GM20431 (cell line): Measurements from ENCODE around the gene ELMOD3.

ENCODE experiments used
- in situ Hi-C: fragments of 300-500 bp; cut with MseI, MboI; formaldehyde crosslinking; loops from one replicate; pipeline ENCODE4 v1.15.0; 2020; ENCODE audit warnings: low sequenced_read_pairs; ENCODE audit not compliant: unreplicated experiment

ELMOD3 gene

DNA sequence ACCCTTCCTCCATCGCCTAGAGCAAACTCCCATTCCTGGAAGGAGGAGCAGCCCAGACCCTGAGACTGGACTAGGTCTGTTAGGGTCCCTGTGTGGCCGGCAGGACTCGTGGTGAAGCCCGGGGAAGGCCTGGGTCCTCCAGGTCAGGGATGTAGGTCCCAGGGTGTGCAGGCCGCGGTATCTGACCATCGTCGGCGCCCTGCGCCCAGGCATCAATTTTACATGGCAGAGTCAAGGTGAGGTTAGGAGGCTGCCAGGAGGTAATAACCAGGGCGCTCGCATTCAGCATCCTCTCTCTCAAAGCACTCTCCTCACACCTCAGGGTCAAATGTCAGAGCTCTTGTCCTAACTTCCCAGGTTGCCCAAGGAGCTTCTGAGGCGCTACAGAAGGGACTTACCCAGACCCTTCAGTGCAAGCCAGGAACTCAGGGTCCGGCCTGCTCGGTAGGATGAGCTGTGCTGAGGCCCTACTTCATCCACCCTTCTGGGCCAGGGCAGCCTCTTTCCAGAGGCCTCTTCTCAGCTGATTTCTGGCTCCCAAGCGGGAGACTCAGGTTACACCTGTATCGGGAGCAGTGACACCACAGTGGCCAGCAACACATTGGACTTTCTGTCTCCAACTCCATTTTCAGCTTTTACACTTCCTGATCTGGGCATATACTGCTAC is 64.6 kb downstream of the ELMOD3 start:
- in situ Hi-C loops = no loop called here

DNA sequence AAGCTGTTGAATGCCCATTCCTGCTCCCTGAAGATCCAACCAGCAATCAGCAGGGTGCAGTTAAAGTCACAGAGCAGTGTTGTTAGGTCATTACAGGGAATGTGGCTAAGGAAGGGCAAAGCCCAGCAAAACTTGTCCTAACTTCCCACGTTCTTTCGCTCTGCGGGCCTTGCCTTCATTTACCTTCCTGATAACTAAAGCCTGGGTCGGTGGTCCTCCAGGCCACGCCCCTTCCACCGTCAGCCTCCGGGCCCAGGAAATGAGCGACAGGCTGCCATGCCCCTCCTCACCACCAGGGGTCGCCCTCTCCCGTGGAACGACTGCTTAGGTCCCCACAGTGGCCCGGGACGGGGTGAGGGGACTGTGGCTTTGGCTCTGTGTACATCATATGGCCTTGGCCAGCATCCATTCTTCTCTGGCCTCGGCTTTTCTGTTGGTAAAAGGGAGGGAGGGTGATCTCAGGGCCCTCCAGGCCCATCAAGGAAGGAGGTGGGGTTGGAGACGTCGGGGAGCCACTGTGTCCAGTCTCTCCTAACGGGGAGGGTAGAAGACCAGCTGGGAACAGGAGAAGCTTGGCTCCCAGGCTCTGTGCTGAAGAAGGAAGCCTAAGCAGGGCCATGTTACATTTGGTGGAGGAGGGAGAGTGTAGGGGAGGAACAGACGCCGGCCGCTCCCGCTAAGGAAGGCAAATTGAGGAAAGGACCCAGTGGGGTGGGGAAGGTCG is 66.1 kb downstream of the ELMOD3 start:
- in situ Hi-C loops = loop anchor here (10.0 kb wide), 1 partner anchor 134 kb away; no protein-coding TSS in a partner anchor

DNA sequence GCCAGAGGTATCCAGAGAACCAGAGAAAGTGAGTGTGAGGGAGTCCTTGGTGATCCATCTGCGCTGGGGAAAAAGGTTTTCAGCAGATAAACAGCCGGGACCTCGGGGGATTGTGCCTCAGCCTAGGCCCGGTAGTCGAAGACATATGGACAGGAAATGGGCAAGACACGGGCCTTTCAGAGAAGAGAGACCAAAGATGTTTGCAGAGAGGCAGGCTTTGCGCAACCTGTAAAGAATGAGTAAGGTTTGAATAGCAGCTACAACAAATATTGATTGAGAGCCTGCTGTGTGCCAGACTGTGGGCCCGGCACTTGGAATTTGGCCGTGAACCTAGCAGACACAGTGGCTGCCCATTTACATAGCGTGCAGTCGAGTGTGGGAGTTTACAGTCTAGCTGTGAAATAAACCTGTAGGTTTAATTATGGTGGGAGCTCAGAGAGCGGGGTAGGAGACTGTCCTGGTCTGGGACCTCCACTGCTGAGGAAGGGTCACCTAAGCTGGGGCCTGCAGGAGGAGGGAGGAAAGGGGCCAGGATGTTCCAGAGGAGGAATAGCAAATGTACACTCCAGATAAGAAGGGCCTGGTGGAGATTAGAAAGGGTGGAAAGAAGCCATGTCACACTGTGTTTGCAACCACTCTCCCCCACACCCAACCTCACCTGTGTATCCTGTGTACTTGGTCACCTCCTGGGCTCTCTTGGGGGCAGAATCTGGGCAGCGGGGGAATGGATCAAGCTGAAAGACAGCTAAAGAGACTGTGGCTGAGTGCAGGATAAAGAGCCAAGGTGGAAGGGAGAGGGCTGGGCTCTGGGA is 66.9 kb downstream of the ELMOD3 start:
- in situ Hi-C loops = loop anchor here (10.0 kb wide), 1 partner anchor 133 kb away; no protein-coding TSS in a partner anchor

DNA sequence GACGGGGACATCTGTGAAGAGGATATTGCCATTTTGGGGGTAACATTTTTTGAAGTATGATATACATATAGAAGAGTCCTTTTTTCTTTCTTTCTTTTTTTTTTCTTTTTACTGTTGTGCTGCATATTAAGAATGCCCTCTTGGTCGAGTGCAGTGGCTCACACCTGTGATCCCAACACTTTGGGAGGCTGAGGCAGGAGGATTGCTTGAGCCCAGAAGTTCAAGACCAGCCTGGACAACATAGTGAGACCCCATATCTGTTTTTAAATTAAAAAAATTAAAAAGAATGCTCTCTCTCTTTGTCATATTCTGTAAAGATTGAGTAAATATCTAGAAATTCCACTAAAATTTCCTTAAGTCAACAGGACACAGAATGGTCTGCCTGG is 67.5 kb downstream of the ELMOD3 start:
- in situ Hi-C loops = loop anchor here (10.0 kb wide), 1 partner anchor 133 kb away; no protein-coding TSS in a partner anchor

DNA sequence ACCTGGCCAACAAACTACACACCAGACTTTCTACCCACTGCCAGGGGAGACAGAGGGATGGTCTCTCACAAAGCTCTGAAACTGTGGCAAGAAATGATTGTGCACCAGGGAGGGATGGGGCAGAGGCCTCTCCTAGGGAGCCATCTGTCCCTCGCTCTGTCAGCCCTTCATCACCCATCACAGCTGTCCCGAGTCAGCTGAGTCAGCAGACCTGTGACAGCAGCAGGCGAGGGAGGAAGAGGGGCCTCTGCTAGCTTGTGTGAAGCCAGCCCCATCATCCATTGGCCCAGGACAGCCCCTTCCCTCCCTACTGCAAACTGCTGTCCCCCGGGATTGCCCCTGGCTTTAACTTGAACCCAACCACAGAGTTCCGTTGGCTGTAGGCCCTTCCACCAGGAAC is 69.0 kb downstream of the ELMOD3 start:
- in situ Hi-C loops = loop anchor here (10.0 kb wide), 1 partner anchor 131 kb away; no protein-coding TSS in a partner anchor

DNA sequence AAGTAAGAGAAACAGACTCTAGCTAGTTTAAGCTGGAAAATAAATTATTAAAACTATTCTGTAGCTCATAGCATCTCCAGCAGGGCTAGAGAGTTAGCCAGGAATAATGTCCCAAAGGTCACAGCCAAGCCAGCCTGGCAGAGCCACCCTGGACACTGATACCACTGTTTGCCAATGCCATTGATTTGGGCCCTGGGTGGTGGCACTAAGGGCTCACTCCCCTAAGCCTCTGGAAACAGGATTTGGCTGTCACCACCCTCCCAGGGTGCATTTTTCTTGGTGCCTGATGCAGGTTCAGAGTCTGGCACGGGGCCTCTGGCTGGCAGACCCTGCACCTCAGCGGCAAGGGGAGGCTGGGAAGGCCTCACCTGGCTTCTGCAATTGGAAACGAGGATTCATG is 71.0 kb downstream of the ELMOD3 start:
- in situ Hi-C loops = loop anchor here (10.0 kb wide), 1 partner anchor 129 kb away; no protein-coding TSS in a partner anchor

DNA sequence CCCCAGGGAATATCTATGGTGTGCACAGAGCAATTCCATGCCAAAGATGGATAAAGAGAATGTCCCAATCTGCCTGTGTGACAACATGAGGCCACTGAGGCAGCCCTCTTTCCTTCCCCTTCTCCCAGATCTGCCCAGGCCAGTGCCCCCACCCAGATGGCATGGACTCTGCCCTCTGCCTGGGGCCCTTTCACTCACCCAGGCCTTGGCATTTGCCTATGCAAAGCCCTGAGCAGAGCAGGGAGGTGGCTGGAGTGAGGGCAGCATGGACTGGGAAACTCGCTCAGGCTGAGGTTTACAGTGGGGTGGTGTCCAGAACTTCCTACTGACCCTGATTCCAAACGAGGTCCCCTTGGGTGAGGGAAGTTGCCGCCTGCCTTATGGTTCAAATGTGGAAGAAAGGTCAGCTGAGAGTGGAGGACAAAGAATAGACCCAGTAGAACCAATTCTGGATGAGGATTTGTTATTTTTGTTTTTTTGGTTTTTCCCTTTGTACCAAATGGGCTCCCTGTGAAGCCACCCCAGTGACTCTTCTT is 72.8 kb downstream of the ELMOD3 start:
- in situ Hi-C loops = loop anchor here (10.0 kb wide), 1 partner anchor 127 kb away; no protein-coding TSS in a partner anchor

DNA sequence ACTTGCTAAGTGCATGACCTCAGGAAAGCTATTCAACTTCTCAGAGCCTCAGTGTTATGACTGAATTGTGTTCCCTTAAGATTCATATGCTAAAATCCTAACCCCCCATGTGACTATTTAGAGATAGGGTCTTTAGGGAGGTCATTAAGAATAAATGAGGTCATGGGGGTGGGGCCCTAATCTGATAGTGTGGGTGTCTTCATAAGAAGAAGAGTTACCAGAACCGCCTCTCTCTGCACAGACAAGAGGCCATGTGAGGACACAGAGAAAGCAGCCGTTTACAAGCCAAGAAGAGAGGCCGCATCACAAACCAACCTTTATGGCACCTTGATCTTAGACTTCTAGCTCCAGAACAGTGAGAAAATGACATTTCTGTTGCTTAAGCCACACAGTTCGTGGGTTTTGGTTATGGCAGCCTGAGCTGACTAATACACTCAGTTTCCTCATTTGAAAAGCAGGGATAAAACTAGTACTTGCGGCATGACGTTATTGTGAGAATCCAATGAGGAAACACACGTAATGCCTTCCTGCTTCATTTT is 73.8 kb downstream of the ELMOD3 start:
- in situ Hi-C loops = loop anchor here (10.0 kb wide), 1 partner anchor 126 kb away; no protein-coding TSS in a partner anchor

DNA sequence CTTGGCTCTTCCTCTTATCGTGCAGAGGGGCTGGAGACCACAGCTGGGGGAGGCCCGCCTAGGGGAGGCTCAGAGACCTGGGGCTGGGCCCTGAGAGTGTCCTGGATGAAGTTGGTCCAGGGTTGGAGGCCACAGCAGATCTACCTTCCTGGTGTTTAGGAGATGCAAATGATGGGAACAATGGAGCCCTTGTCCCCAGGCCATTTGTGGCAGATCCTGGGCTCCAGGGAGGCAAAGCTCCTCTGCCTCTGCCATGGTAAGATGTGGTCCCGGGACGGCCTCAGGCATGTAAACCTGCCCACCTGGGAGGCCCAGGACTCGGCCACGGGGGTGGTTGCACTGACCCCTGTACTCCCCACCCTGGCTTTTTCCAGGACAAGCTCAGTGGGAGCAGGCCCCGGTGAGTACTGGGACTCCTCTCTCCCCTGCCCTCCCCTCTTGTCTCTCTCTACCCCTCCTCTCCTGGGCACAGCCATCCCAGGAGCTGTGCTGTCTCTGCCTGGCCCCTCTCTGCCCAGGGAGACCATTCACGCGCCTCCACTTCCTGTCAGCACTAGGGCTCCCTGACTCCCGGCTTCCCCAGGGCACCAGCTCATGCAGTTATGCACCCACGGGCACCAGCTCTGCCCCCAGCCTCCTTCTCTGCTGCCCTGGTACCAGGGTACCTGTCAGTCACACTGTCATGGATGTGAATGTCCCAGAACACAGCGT is 74.8 kb downstream of the ELMOD3 start:
- in situ Hi-C loops = loop anchor here (10.0 kb wide), 1 partner anchor 125 kb away; no protein-coding TSS in a partner anchor

DNA sequence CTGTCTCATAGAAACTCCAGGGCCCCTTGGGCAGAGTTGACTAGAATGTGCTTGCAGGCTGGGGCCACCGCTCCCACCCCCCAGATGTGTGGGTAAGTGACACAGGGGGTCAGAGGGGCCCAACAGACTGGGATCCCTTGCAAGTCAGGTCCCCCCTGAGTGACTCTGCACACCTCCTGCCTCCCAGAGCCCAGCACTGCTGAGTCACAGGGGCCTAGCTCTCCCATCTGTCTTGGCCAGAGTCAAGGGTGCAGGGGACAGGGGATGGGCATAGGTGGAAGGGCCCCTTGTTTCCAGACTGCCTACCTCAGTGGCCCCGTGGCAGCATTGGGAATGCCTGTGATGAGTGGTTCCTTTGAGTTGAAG is 75.3 kb downstream of the ELMOD3 start:
- in situ Hi-C loops = loop anchor here (10.0 kb wide), 1 partner anchor 125 kb away; no protein-coding TSS in a partner anchor

DNA sequence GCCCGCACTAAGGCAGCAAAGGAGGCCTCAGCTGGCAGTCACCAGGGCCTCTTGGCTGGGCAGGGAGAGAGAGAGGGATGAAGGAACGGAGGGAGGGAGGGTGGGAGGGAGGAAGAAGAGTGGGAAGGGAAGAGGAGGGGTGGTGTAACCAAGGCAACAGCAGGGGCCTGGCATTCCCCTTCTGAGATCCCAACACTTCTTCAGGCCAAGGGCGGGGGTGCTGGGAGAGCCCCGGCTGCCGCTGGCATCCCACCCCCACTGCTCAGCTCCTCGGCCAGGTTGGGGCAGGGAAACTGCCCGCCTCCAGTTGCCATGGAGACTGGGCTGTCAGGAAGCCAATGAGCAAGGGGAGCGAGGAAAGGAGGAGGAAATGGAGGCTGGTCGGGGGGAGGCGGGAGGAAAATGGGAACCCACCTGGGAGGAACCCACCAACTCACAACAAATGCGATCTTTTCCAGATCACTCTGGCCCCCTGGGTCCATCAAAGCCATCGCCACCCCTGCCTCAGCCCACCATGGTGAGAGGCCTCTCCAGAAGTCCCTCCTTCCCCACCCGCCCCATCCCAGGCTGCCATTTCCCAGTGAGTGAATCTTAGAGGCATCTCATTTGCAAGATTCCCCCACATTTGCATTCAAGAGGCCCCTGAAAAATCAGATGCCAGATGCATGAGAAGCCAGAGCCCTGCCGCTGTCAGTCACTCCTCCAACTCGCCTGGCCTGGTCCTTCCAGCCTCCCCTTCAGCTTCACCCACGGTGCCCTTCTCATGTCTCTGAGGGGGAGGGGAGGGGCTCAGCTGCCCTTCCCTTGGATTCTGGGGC is 76.4 kb downstream of the ELMOD3 start:
- in situ Hi-C loops = no loop called here

DNA sequence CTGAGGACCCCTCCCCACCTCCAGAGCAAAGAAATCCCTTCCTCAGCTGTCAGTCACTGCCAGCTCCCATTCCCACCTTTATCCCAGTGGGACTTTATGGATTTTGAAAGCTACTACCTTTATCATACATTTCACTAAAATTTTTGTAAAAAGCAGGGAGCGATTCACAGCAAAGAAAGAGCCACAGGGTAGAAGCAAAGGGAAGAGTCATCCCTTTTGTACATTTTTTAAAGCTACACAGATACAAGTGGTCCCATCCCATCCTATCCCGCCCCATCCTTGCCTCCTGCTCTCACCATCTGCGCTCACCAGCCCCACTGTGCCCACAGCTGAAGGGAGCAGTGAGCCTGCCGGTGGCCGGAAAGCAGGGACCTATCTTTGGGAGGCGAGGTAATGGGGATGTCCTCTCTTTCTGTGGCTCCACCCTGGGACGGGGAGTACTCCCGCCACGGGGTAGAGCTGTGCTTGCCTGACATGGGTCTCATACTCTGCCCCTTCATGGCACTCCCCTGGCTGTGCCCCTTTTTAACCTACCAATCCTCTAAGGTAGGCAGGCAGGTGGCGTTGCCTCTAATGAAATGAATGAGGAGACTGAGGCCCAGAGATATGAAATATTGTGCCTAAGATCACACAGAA is 77.1 kb downstream of the ELMOD3 start:
- in situ Hi-C loops = no loop called here

DNA sequence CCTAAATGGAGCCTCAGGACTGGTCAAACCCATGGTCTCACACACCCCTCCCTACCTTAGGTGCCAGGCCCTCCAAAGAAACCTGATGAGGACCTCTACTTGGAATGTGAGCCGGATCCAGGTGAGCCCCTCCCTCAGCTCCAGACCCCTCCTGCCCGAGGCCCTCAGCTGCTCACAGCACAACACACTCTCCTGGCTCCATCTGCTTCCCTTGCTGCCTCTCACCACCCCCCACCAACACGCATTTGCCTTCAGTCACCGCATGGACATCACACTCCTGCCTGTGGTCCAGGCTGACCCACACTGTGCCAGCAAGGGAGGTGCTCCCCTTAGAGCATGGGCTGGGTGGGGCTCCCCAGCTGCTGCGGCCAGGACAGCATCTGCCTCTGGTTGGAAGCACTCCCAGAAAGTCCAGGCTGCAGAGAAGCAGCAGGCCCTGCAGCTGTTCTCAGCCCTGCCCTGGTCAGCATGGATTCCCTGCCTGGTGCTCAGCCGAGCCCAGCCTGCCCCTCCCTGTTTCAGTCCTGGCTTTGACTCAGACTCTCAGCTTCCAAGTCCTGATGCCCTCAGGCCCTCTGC is 79.0 kb downstream of the ELMOD3 start:
- in situ Hi-C loops = no loop called here

DNA sequence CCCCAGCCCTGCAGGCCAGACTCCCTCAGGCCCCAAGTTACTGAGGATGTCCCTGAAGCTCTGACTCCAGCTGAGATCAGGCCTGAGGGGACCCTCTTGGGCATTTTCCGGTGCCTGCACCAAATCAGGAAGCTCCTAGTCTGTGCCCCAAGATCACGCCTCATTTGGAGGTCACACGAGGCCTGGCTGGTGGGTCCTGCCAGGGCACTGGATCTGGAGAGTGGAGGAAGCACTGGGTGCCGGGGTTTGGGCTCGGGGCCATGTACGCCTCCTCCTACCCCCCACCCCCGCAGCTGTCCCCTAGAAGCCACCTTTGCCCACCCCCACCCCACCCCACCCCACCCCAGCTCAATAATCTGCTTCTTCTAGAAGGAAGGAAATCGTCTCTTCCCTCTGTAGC is 80.1 kb downstream of the ELMOD3 start:
- in situ Hi-C loops = no loop called here

DNA sequence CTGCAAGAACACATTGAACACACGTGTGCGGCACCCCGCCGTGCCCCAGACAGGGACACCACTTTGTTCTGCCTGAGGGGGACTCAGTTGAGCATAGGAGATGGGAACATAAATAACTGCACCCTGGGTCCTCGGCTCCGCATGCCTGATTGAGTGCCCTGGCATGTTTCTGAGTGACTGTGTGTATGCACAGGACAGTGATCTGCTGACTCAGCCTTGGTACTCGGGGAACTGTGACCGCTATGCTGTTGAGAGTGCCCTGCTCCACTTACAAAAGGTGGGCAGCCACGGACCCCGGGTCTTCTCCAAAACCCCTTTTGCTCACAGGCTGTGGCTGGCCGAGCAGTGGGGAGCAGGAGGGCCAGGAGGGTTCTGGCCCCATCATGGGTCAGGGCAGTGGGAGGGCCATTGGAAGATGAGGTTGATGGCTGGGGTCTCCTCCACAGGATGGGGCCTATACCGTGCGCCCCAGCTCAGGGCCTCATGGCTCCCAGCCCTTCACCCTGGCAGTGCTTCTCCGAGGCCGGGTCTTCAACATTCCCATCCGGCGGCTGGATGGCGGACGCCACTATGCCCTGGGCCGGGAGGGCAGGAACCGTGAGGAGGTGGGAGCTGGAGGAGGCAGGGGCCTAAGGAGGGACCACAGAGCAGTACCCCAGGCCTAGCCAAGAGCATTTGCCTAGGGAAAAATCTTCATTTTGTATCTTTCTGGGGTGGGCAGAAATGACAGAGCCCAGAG is 80.8 kb downstream of the ELMOD3 start:
- in situ Hi-C loops = no loop called here

DNA sequence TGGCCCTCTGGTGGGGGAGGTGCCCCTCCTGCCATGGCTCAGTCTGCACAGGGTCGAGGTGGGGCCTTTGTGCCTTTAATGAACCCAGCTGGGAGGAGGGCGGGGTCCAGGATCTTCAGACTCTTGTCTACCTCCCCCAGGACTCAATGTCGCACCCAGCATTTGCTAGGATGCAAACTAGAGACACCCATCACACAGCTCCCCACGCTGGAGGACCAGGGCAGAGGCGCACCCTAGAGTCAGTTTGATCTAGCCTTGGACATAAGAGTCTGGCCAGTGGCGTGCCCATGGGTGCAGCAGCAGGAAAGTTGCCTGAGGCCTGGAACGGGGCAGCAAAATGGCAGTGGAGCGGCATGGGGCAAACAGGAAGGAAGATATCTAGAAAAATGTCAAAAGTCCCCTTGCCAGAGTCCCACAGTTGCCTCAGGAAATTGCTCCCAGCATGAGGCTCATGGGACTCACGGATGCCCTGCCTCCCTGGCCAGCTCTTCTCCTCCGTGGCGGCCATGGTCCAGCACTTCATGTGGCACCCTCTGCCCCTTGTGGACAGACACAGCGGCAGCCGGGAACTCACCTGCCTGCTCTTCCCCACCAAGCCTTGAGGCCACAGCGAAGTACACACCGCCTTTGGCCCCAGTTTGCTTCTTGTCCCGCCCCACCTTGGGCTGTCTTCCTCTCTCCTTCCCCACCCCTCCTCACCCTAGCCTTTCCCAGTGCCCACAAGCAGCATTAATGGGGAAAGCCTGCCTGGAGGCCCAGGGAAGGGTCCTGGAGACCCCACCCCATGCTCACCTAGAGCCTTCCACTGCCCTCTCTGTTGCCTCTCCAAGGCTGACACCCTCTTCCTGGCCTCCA is 81.6 kb downstream of the ELMOD3 start:
- in situ Hi-C loops = no loop called here
